ENCODE data around the gene FOXO4.

GRCh38 chrX:71107245-71107644 lies 11.6 kb downstream of the FOXO4 start:
- TF ChIP-seq TAF1 (IDR thresholded peaks at IDR 0.05; ENCODE audit: borderline replicate concordance, low read depth, low read length) (no peak), POLR2A (IDR thresholded peaks at IDR 0.05; ENCODE audit: low read depth, low read length) (no peak), POLR2AphosphoS5 (IDR thresholded peaks at IDR 0.05; ENCODE audit: low read depth, low read length) (no peak)
